ENCODE results near the gene CDH8. TPM values are rescaled to one million over a fixed set of nuclear protein-coding genes. Genes with fewer than 3 reads are reported as not detected.
"Not testable (repeated sequence)": the region's sequence is repeated elsewhere in the genome, so short reads cannot be mapped to it uniquely, and the experiment has no call there.

CDH8 gene
- total RNA-seq, 1 donor: not detected

- no peak for DNase-seq (ENCODE audit: low read depth)
- no peak overlapping the region for H3K4me3 ChIP-seq (ENCODE audit: low read depth, low read length)
- no peak for TF ChIP-seq CTCF (IDR thresholded peaks at IDR 0.05; ENCODE audit: insufficient read depth, low read depth, low read length)
Measured at GRCh38 chr16:61797296-61797795, 238.9 kb downstream of the CDH8 start.

- no peak for TF ChIP-seq CTCF (IDR thresholded peaks at IDR 0.05; ENCODE audit: insufficient read depth, low read depth, low read length)
- peak; percentile 78 for DNase-seq (ENCODE audit: low read depth)
- no peak overlapping the region for H3K4me3 ChIP-seq (ENCODE audit: low read depth, low read length)
Measured at GRCh38 chr16:61792194-61792909, 243.9 kb downstream of the CDH8 start.

- no peak overlapping the region for H3K4me3 ChIP-seq (ENCODE audit: low read depth, low read length)
- no peak for TF ChIP-seq CTCF (IDR thresholded peaks at IDR 0.05; ENCODE audit: insufficient read depth, low read depth, low read length)
- DNase-seq (ENCODE audit: low read depth): peak; percentile 3
Measured at GRCh38 chr16:61791464-61791863, 244.8 kb downstream of the CDH8 start.

GRCh38 chr16:61781855-61782254 is 254.4 kb downstream of the CDH8 start:
- DNase-seq (ENCODE audit: low read depth); H3K4me3 ChIP-seq (ENCODE audit: low read depth, low read length): not testable (repeated sequence)

- no peak for TF ChIP-seq CTCF (IDR thresholded peaks at IDR 0.05; ENCODE audit: insufficient read depth, low read depth, low read length)
- no peak for DNase-seq (ENCODE audit: low read depth)
- H3K4me3 ChIP-seq (ENCODE audit: low read depth, low read length): no peak overlapping the region
Measured at GRCh38 chr16:61780161-61780560, 256.1 kb downstream of the CDH8 start.

- no peak overlapping the region for H3K4me3 ChIP-seq (ENCODE audit: low read depth, low read length)
- TF ChIP-seq CTCF (IDR thresholded peaks at IDR 0.05; ENCODE audit: insufficient read depth, low read depth, low read length): no peak
- no peak for DNase-seq (ENCODE audit: low read depth)
Measured at GRCh38 chr16:61770301-61770700, 265.9 kb downstream of the CDH8 start.

- H3K4me3 ChIP-seq (ENCODE audit: low read depth, low read length): no peak overlapping the region
- no peak for DNase-seq (ENCODE audit: low read depth)
- no peak for TF ChIP-seq CTCF (IDR thresholded peaks at IDR 0.05; ENCODE audit: insufficient read depth, low read depth, low read length)
Measured at GRCh38 chr16:61763991-61764390, 272.2 kb downstream of the CDH8 start.

Measured in fibroblast of villous mesenchyme (primary cell).